SHP77 (cell line): ENCODE data around the gene EEF2.

Experiments used
- DNase-seq, 2 experiments: peaks; one replicate each; lab custom pipeline; 2025; lab: John Stamatoyannopoulos, UW

EEF2 gene

GRCh38 chr19:3984908-3985642, at the start of gene EEF2:
Gene EEF2, minus strand, starts transcription at chr19:3985463. Its CDS starts 83 bp downstream, at chr19:3985380.
- peak; percentile 70 to 82 for DNase-seq

- DNase-seq = no peak
These were observed 49.1 kb upstream of the EEF2 start for GRCh38 chr19:4034048-4035017.

- DNase-seq = no peak
These were observed 48.0 kb upstream of the EEF2 start for GRCh38 chr19:4033028-4033956.

DNA sequence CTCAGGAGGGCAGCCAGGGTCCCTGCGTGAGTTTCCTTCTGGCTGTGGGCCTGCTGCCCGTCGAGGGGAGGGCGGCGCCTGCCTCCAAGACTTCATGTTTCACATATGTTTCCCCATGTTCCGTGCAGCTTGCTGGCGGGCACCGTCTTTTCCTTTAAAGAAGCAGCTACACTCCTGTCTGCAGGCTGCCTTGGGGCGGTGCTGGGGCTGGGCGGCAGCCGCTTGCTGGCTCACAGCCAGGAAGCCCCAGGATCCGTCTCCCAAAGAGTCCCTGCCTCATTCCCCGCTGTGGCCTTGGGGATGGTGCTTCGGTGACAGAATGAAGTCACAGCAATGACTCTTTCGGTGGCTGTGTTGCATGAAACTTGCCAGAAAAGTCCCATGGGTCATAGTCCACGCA, 47.2 kb upstream of the EEF2 start:
- DNase-seq = no peak

DNA sequence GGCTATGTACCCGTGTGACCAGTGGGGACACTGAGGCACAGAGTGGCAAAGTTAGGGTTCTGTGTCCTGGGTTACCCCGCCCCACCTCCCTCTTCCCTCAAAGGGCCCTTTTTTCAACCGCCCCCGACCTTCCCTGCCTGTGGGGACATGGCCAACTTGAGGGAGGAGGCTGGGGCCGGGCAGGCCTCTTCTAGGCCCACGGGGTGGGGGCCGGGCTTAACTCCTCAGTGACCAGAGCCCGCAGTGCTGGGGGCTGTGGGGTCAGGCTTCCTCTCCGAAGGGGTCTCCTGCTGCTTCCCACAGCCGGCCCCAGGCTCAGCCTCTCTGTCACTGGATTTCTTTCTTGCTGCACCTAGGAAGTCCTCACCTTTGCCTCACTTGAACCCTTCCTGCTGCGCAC, 46.2 kb upstream of the EEF2 start:
- DNase-seq = no peak

- DNase-seq = no peak
These were observed 45.7 kb upstream of the EEF2 start for GRCh38 chr19:4030981-4031380.

GRCh38 chr19:4030552-4030951, 45.3 kb upstream of the EEF2 start:
- DNase-seq = no peak

- no peak for DNase-seq
These were observed 44.0 kb upstream of the EEF2 start for GRCh38 chr19:4029247-4029614.

DNA sequence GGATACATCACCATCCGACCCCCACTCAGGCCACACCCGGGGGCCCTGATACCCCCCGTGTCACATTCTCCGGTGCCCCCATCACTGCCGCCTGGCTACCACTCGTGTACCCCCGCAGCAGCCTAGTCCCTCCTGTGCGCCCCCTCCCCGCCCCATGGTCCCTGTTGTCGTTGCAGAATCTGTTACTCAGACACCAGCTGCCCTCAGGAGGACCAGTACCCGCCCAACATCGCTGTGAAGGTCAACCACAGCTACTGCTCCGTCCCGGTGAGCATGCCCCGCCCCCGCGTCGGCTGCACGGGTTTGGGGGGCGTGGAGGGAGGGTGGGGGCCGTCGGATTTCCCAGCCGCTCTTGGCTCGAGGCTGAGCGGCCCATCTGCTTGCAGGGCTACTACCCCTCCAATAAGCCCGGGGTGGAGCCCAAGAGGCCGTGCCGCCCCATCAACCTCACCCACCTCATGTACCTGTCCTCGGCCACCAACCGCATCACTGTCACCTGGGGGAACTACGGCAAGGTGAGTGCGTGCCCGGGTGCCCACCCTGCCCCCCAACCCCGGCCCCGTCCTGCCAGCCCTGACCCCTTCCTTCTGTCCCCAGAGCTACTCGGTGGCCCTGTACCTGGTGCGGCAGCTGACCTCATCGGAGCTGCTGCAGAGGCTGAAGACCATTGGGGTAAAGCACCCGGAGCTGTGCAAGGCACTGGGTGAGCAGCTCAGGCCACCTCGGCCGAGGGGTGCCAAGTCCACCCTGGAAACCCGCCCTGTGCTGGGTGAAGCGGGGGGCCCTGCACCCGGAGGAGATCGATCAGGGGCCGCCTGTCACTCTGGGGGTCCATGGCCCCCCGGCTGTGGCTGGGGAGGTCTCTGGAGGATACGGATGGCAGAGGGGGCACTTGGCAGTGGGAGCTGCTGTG, 43.3 kb upstream of the EEF2 start:
- no peak for DNase-seq

DNA sequence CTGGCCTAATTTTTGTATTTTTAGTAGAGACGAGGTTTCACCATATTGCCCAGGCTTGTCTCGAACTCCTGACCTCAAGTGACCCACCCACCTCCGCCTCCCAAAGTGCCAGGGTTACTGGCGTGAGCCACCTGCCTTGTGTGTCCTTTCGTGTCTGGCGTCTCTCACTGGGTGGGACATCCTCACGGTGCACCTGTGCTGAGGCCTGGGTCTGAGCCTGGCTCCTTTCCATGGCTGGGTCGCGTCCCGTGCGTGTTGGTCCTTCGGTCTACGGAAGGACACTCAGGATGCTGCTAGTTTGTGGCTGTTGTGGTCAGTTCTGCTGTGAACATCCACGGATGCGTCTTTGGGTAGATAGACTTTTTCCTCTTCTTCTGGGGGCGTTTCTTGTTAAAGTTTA, 41.9 kb upstream of the EEF2 start:
- DNase-seq = no peak

DNA sequence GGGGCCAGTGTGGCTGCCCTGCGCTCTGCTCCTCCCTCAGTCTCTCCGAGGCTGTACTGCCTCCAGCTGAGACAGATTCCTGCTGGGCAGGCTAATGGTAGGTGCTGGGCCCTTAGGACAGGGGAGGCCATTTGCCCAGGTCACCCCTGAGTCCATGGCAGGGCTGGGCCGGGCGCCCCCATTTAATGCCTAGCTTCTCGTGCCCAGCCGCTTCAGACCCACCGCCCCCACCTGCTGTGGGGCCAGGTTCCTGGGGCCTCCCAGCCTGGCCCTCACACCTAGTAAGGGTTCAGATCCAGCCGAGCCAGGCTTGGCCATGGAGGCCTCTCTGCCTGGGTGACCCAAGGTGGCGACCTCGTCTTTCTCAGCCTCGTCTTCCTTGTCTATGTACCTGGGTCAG, 40.1 kb upstream of the EEF2 start:
- no peak for DNase-seq

GRCh38 chr19:4023600-4024398, 38.5 kb upstream of the EEF2 start:
- DNase-seq = no peak

GRCh38 chr19:4019578-4019977, 34.3 kb upstream of the EEF2 start:
- no peak for DNase-seq

DNA sequence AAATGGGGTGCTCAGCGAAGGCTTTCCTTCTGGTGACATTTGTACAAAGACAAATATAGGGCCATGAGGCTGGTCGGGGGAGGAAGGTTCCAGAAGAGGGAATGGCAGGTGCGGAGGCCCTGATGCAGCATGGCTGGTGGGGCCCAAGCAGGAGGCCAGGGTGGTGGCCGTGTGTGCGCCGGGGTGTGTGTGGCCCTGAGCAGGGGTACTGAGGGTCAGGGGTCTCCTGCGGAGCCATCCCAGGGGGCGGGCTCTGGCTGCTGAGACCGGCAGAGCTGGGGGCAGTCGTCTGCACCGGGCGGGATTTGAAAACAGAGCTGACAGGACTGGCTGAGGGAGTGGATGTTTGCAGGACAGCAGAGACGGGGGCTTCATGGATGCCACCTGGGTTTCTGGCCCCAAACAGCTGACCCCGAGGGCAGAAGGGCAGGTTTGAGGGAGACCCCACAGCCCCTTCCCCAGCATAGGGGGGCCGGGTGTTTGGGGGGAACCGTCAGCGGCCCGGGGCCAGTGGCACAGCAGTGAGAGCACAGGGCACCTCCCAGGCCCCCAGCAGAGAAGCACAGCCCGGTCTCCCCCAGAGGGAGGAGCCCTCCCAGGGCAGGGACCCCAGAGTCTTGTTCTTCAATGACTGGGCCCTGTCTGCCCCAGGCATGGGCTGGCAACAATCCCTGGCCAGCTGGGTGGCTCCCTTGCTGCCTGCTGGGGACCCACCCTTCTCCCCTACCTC, 33.7 kb upstream of the EEF2 start:
- no peak for DNase-seq

- DNase-seq = no peak
These were observed 32.9 kb upstream of the EEF2 start for GRCh38 chr19:4018140-4018613.

DNA sequence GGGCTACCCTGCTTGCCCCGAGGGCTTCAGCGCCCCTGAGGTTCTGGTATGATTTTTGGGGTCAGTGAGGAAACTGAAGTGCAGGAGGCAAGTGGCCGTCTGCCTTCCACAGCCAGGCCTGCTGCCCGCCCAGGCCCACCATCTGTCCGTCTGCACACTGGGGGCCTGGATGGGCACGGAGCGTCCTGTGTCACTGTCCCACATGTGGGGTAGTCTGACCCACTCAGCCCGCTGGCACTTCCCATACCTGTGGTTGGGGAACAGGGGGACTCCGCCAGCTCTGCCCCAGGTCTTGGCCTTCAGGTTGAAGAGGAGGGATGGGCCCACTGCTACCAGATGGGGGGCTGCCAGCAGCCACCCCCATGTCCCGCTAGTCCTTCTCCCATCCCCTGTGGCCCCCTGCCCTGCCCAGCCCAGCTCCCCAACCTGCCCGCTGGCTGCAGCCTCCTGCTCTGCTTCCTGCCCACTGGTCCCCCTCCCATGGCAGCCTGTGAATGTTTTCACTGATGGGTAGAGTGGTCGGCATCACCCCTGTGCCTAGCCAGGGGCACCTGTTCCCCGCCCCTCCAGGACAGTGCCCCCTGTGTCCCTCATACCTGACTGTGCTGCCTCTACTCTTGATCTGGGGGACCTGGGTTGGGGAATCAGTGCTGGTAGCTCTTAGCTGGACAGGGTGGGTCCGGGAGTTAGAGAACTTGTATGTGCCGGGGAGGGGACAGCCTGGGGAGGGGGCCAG, 31.8 kb upstream of the EEF2 start:
- DNase-seq = no peak

DNA sequence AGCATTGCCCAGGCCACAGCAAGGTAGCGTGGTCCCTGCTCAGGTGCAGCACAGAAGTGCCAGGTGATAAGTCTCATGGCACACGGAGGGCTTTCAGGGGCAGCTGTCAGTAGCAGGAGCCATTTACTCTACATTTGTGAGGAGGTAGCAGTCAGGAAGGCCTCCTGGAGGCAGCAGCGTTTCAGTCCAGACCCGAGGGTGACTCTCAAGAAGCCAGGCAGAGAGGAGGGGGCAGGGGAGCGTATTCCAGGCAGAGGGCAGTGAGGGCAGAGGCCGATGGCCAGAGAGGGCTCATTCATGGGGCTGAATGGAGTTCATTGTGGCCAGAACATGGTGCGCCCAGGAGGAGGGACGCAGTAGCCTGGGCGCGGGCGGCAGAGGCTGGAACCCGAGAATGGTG, 31.2 kb upstream of the EEF2 start:
- DNase-seq = no peak

DNA sequence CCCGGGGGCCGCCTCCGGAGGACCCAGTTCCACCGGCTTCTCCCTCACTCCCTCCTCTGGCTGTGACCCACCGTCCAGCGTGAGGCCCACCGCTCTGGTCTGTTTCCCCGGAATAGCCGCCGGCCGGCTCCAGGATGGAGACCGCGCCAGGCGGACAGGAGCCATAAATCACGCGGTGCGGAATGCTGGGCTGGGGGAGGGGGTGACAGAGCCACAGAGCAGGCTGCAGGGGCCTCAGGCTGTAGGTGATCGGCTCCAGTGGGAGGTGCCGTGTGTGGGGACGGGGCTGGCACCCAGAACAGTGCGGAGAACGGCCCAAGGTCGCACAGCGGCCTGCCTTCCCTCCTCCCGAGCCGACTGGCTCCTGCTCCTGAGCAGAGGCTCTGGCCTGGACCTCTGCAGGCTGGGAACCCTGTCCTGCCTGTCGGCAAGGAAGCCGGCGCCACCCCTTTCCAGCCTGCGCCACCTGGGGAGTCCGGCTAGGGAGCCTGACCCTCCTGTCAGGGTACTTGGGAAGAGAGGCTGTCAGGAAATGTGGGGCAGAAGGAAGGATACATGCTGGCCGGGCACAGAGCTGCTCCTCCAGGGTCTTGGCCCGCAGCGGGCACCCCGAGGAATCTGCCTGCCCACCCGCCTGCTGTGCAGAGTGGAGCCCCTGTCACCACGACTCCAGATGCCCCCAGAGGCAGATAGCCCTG, 30.6 kb upstream of the EEF2 start:
- no peak for DNase-seq
